Measurements from ENCODE around the gene CEP128.

The CEP128 gene

GRCh38 chr14:80659783-80660182 is 281.8 kb downstream of the CEP128 start:
- DNase-seq = no peak

- no peak for DNase-seq
Observed at GRCh38 chr14:80658733-80659132, 282.8 kb downstream of the CEP128 start.

- DNase-seq = no peak
Observed at GRCh38 chr14:80658155-80658554, 283.4 kb downstream of the CEP128 start.

- DNase-seq = no peak
Observed at GRCh38 chr14:80653956-80654355, 287.6 kb downstream of the CEP128 start.

- DNase-seq = no peak
Observed at GRCh38 chr14:80645667-80646413, 295.7 kb downstream of the CEP128 start.

- DNase-seq = no peak
Observed at GRCh38 chr14:80644826-80645225, 296.7 kb downstream of the CEP128 start.

GRCh38 chr14:80638620-80639515 is 302.7 kb downstream of the CEP128 start:
- no peak for DNase-seq

GRCh38 chr14:80637756-80638619 is 303.6 kb downstream of the CEP128 start:
- no peak for DNase-seq

GRCh38 chr14:80636071-80636470 is 305.5 kb downstream of the CEP128 start:
- DNase-seq = no peak

GRCh38 chr14:80634106-80634758 is 307.3 kb downstream of the CEP128 start:
- DNase-seq = no peak

GRCh38 chr14:80629606-80630005 is 311.9 kb downstream of the CEP128 start:
- DNase-seq = no peak

- DNase-seq = no peak
Observed at GRCh38 chr14:80628547-80628946, 313.0 kb downstream of the CEP128 start.

GRCh38 chr14:80627745-80628144 is 313.8 kb downstream of the CEP128 start:
- no peak for DNase-seq

GRCh38 chr14:80624581-80624980 is 317.0 kb downstream of the CEP128 start:
- DNase-seq = no peak

GRCh38 chr14:80621701-80622100 is 319.8 kb downstream of the CEP128 start:
- no peak for DNase-seq

- no peak for DNase-seq
Observed at GRCh38 chr14:80620434-80620833, 321.1 kb downstream of the CEP128 start.

- no peak for DNase-seq
Observed at GRCh38 chr14:80618751-80619329, 322.7 kb downstream of the CEP128 start.

- no peak for DNase-seq
Observed at GRCh38 chr14:80615831-80616230, 325.7 kb downstream of the CEP128 start.

- no peak for DNase-seq
Observed at GRCh38 chr14:80609055-80609454, 332.5 kb downstream of the CEP128 start.

- DNase-seq = no peak
Observed at GRCh38 chr14:80608563-80608962, 333.0 kb downstream of the CEP128 start.

- DNase-seq = no peak
Observed at GRCh38 chr14:80607430-80608190, 333.9 kb downstream of the CEP128 start.

Data from NCI-H2029 (cell line).